ENCODE data around the gene MAP3K13.

The MAP3K13 gene

GRCh38 chr3:185508335-185508991 is 145.5 kb downstream of the MAP3K13 start:
- no peak for DNase-seq (ENCODE audit: low read depth)

DNA sequence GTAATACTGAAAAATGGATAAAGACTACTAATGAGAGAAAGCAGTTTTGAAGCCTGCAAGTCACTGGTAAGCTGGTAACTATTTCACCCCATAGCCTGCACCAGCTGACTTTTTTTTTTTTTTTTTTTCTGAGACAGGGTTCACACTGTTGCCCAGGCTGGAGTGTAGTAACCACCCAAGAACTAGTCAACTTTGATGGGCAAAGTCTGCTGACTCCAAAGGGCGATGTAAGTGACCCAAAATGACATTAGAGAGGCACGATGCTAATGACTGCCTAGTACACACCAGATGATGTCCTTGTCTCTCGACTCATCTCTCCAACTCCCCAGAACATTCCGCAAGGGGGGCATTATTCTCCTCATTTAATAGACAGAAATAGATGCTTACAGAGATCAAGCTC is 148.8 kb downstream of the MAP3K13 start:
- no peak for DNase-seq (ENCODE audit: low read depth)

GRCh38 chr3:185517387-185518130 is 154.6 kb downstream of the MAP3K13 start:
- DNase-seq (ENCODE audit: low read depth): no peak

- no peak for DNase-seq (ENCODE audit: low read depth)
Observed at GRCh38 chr3:185519021-185519420, 156.1 kb downstream of the MAP3K13 start.

GRCh38 chr3:185521349-185522138 is 158.6 kb downstream of the MAP3K13 start:
- DNase-seq (ENCODE audit: low read depth): no peak

- no peak for DNase-seq (ENCODE audit: low read depth)
Observed at GRCh38 chr3:185526349-185526951, 163.5 kb downstream of the MAP3K13 start.

DNA sequence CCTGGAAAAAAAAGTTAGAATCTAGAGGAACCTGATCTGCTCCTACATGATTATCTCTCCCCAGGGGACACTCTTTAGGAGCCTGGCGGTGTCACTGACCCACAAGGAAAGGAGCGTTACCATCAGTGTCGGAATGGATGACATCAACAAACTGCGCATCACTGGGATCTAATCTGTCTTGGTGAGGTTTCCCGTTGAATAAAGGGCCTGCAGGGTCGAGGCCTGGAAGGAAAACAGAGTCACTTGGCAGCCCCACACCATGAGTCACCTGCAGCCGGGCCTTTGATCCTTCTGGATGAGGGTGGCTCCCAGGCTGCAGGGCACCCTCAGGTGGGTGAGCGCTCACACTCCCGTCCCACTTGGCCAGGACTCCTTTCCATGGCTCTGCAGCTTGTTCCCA is 164.4 kb downstream of the MAP3K13 start:
- DNase-seq (ENCODE audit: low read depth): no peak

GRCh38 chr3:185528532-185528931 is 165.6 kb downstream of the MAP3K13 start:
- no peak for DNase-seq (ENCODE audit: low read depth)

DNA sequence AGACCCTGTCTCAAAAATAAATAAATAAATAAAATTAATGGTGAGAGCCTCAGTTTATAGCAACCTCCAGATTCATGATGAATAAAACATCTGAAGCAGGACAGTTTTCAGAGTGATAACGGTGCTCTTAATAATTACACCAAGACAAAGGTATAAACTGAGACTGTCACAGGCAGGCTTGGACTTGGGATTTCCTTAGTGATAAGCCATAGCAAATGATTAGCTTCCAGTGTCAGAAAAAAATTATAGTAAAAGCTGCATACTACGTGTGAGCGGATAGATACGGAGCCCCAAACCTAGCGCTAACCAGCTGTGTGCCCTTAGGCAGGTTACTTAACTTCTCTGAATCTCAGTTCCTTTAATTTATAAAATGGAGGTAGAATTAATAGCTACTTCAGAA is 167.9 kb downstream of the MAP3K13 start:
- DNase-seq (ENCODE audit: low read depth): no peak

GRCh38 chr3:185532901-185533300 is 170.0 kb downstream of the MAP3K13 start:
- DNase-seq (ENCODE audit: low read depth): no peak

GRCh38 chr3:185534511-185534910 is 171.6 kb downstream of the MAP3K13 start:
- no peak for DNase-seq (ENCODE audit: low read depth)

DNA sequence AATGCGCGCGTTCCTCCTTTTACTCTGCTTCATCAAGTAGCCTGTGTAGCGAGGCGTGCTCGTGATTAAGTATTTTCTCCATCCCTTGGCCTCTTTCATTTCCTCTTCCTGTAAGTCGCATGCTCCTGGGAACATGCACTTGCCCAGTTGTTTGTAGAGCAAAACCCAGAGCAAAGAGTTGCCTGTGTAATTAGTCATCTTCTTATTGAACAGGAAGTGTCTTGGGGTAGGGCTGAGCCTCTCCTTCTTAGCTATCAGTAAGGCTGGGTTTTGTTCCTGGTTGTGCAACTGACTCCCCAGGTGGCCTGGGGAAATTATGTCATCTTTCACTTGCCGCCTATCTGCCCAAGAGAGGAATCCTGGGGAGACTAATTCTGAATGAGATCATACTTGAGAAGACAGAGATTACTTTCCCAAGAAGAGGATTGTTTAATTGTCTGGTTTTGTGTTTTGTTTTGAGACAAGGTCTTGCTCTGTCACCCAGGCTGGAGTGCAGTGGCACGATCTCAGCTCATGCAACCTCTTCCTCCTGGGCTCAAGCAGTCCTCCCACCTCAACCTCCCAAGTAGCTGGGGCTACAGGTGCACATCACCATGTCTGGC is 174.5 kb downstream of the MAP3K13 start:
- peak; percentile 21 for DNase-seq (ENCODE audit: low read depth)
